Measurements from ENCODE around the gene KLRC4. TPM values are rescaled to one million over a fixed set of nuclear protein-coding genes. Genes with fewer than 3 reads are reported as not detected.

The KLRC4 gene
- total and polyA plus RNA-seq, 2 of the 4 experiments (the other 2 are of a cell fraction) = not detected

GRCh38 chr12:10408842-10409241, 715 bp downstream of the KLRC4 start:
- Histone ChIP-seq H3K27me3 (ENCODE audit: control insufficient read depth, insufficient read depth, low read length) (peaks cover 3% of the 10 kb centered on the region), H2BK120ac (ENCODE audit: low read depth, low read length) (no peak overlapping the region), H2BK5ac (ENCODE audit: low read depth, low read length, poor library complexity, severe bottlenecking) (no peak overlapping the region), H2AK9ac (replicated peaks; ENCODE audit: low read depth, low read length, poor library complexity) (no peak overlapping the region), H3K4me1 (ENCODE audit: control insufficient read depth, insufficient read depth, low read length) (no peaks in the 10 kb centered on the region), H4K20me1 (ENCODE audit: insufficient read depth, low read length) (no peaks in the 10 kb centered on the region), H3K36me3 (ENCODE audit: control insufficient read depth, insufficient read depth, low read length) (no peaks in the 10 kb centered on the region), H2AK5ac (ENCODE audit: low read depth, low read length) (no peak overlapping the region), H2BK15ac (ENCODE audit: low read depth, low read length) (no peak overlapping the region), H3K23ac (ENCODE audit: low read depth, low read length) (no peak overlapping the region), H3K79me1 (ENCODE audit: low read depth in 1 of 2, low read length in 2 of 2) (no peaks in the 10 kb centered on the region), H3K18ac (ENCODE audit: low read depth, low read length) (no peak overlapping the region), H3K9me1 (ENCODE audit: insufficient read depth, low read length) (no peaks in the 10 kb centered on the region), H2AFZ (replicated peaks; ENCODE audit: low read length, poor library complexity) (no peak overlapping the region), H3K9ac (ENCODE audit: low read depth, low read length) (no peak overlapping the region), H3K27ac (ENCODE audit: insufficient read depth, low read length) (no peak overlapping the region), H3K4me3 (ENCODE audit: insufficient read depth, low read depth, low read length) (no peak overlapping the region), H3K4ac (ENCODE audit: low read depth, low read length) (no peak overlapping the region), H4K91ac (ENCODE audit: insufficient read depth, low read depth, low read length) (no peak overlapping the region), H3K9me3 (ENCODE audit: control insufficient read depth, insufficient read depth, low read length) (peaks cover 3% of the 10 kb centered on the region; the same call in 1 of the 2 replicates), H3K56ac (ENCODE audit: extremely low read depth, insufficient read depth, low read length) (no peak overlapping the region), H4K8ac (ENCODE audit: low read depth in 2 of 2, low read length in 2 of 2) (no peak overlapping the region), H2BK20ac (ENCODE audit: low read depth, low read length) (no peak overlapping the region), H4K5ac (ENCODE audit: low read depth, low read length) (no peak overlapping the region), H3K4me2 (ENCODE audit: low read depth, low read length) (no peak overlapping the region), H3K14ac (replicated peaks; ENCODE audit: low read depth, low read length) (no peak overlapping the region)
- CTCF ChIA-PET = no interaction called here
- no TSS peak for BruUV-seq (replicated peaks)
- in situ Hi-C loops (cut with MboI; ENCODE audit: low sequenced_read_pairs) (no loop called here), dilution Hi-C loops (cut with HindIII; ENCODE audit: low sequenced_read_pairs, unreplicated experiment) (no loop called here), intact Hi-C loops (cut with micrococcal nuclease) (loop anchor here (10.0 kb wide), 1 partner anchor 46 kb away; the partner anchor contains the start of gene KLRC1)
- DNase-seq (no peak), ATAC-seq (ENCODE audit: low read depth) (no peak)
- POLR2A ChIA-PET (ENCODE audit: unreplicated experiment) = no interaction called here
- no peak for TF ChIP-seq MXI1 (IDR thresholded peaks at IDR 0.05; ENCODE audit: borderline replicate concordance, low read depth, low read length)
- no peak for TF ChIP-seq RFX5 (IDR thresholded peaks at IDR 0.05; ENCODE audit: low read depth, low read length)
- TF ChIP-seq CEBPB (IDR thresholded peaks at IDR 0.05; ENCODE audit: low read depth, low read length) = no peak
- TF ChIP-seq, protein P1, sequence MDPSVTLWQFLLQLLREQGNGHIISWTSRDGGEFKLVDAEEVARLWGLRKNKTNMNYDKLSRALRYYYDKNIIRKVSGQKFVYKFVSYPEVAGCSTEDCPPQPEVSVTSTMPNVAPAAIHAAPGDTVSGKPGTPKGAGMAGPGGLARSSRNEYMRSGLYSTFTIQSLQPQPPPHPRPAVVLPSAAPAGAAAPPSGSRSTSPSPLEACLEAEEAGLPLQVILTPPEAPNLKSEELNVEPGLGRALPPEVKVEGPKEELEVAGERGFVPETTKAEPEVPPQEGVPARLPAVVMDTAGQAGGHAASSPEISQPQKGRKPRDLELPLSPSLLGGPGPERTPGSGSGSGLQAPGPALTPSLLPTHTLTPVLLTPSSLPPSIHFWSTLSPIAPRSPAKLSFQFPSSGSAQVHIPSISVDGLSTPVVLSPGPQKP (IDR thresholded peaks at IDR 0.05; ENCODE audit: borderline replicate concordance, low read depth, low read length) = no peak
- no peak for TF ChIP-seq POLR2A (IDR thresholded peaks at IDR 0.05; ENCODE audit: low read depth, low read length)
- TF ChIP-seq, protein P2, sequence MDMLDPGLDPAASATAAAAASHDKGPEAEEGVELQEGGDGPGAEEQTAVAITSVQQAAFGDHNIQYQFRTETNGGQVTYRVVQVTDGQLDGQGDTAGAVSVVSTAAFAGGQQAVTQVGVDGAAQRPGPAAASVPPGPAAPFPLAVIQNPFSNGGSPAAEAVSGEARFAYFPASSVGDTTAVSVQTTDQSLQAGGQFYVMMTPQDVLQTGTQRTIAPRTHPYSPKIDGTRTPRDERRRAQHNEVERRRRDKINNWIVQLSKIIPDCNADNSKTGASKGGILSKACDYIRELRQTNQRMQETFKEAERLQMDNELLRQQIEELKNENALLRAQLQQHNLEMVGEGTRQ (IDR thresholded peaks at IDR 0.05; ENCODE audit: low read depth, low read length) = no peak
- no peak for TF ChIP-seq NFE2L2 (IDR thresholded peaks at IDR 0.05; ENCODE audit: low read depth, low read length)
- TF ChIP-seq RCOR1 (IDR thresholded peaks at IDR 0.05; ENCODE audit: insufficient replicate concordance, low read length) = no peak
- TF ChIP-seq FOS (IDR thresholded peaks at IDR 0.05; ENCODE audit: low read depth, low read length) = no peak
- no peak for TF ChIP-seq RAD21 (IDR thresholded peaks at IDR 0.05; ENCODE audit: low read length)
- no peak for TF ChIP-seq SMC3 (IDR thresholded peaks at IDR 0.05; ENCODE audit: low read depth, low read length)
- TF ChIP-seq BHLHE40 (IDR thresholded peaks at IDR 0.05; ENCODE audit: low read depth, low read length) = no peak
- no peak for TF ChIP-seq CHD1 (IDR thresholded peaks at IDR 0.05; ENCODE audit: low read depth, low read length)
- WGBS, 2 experiments (ENCODE audit: extremely low coverage in 2 of 2, insufficient read length in 1 of 2) = no CpG with 5 or more reads among the region's 3 CpGs

Measured in IMR-90 (cell line).